GM18868 (cell line): ENCODE measurements around the gene FAM9C.
A peak's percentile ranks its signal among the peaks of the same experiment; 100 is the strongest.
"Not testable (repeated sequence)": the region's sequence is repeated elsewhere in the genome, so short reads cannot be mapped to it uniquely, and the experiment has no call there.

Experiments
- ATAC-seq: cut with Tn5 transposase; IDR thresholded peaks from one replicate; pipeline ENCODE4 v1.9.1; 2021; ENCODE audit warnings: mild to moderate bottlenecking, moderate library complexity; ENCODE audit not compliant: unreplicated experiment

The FAM9C gene

DNA sequence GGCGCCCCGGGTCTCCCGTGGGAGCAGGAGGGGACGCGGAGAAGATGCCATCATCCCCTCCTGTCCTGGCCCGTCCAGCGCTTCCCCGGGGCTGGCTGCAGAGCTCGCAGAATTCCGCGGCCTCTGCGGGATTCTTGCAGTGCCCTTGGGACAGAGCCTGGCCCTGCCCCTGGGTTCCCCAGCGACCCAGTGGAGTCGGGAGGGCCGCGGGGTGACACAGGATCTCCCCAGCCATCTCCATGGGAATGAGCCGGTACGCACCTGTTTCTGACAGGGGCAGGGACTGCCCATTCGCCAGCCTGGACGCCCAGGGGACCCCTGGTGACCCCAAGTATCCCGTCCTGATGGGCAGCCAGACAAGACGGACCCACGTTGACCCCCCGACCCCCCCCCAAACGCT lies 482 bp downstream of the FAM9C start:
- no peak for ATAC-seq

- no peak for ATAC-seq
These were observed 1.3 kb downstream of the FAM9C start for GRCh38 chrX:13043138-13043537.

DNA sequence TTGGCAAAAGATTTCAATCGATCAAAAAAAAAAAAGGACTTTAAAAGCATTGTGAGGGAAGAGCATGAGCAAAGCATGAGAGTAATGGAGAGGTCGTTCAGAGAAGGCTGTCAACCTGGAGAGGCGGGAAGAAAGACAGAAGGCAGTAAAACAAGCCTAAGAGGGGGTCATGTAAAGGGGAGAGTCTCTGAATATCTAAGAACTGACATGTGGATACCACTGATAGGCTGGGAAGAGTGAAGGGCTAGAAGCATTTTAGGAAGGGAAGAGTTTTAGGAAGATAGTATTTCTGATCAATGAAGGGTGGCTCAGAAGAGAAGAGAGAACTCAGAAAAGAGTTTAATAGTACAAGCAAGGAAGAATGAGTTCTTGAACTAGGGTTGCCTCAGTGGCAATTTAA lies 7.5 kb downstream of the FAM9C start:
- no peak for ATAC-seq

DNA sequence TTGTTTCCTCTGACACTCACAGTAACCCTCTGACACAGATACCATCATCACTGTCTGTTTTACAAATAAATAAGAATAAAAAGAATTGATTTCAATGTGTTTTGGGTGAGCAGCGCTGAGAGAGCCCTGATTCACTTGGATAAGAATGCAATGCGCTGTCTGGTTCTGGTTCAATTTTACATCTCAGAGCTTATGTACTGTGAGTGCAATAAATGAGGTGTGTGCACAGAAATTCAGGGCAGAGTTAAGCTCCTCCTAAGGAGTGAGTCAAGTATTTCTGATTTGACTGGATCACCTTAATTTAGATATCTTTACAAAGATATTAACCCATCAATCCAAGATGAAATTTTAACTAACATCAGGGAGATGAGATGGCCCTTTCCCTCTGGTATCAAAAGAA lies 11.2 kb downstream of the FAM9C start:
- ATAC-seq = no peak

DNA sequence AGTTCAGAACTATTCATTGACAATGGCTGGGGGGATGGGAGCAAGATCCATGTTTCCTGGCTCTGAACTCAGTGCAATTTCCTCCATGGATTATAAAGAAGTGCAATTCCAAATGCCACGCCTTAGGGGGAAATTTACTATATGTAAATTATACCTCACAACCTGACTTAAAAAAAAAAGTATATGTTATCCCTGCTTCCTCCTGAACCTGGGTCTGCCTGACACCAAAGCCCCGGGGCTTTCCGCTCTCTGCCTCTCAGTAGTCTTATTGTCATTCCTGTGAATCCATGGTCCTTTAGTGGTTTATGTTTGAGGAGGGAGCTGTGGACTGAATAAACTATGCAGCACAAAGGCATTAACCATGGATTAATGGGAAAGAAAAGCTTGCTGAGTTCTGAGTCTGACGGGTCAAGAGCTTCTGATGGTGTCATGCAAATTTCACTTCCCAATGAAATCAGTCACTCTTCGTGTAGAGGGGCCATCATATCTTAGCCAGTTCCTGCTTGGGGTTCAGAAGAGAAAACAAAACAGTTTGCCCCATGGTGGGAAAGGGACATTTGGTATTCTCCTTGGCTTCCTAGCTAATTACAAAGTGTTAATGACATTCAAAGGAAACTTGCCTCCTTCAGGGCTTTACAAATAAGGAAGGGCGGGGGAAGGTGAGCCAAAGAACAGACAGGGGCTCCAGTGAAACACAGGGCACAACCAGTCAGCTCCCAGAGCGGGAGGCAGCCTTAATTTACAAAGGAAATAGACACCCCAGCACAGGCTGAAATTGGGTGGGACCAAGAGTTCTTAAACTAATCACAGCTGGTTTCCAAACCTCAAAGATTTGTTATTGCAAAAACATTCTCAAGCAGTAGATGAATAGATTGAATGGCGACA lies 14.3 kb downstream of the FAM9C start:
- no peak for ATAC-seq

- no peak for ATAC-seq
These were observed 14.9 kb downstream of the FAM9C start for GRCh38 chrX:13029637-13029886.

GRCh38 chrX:13028871-13029636 lies 15.4 kb downstream of the FAM9C start:
- ATAC-seq = no peak

- no peak for ATAC-seq
These were observed 17.4 kb downstream of the FAM9C start for GRCh38 chrX:13026877-13027652.

GRCh38 chrX:13024986-13025385 lies 19.4 kb downstream of the FAM9C start:
- ATAC-seq = no peak

- ATAC-seq = no peak
These were observed 20.4 kb downstream of the FAM9C start for GRCh38 chrX:13023979-13024378.

- ATAC-seq = no peak
These were observed 20.9 kb downstream of the FAM9C start for GRCh38 chrX:13023567-13023966.

DNA sequence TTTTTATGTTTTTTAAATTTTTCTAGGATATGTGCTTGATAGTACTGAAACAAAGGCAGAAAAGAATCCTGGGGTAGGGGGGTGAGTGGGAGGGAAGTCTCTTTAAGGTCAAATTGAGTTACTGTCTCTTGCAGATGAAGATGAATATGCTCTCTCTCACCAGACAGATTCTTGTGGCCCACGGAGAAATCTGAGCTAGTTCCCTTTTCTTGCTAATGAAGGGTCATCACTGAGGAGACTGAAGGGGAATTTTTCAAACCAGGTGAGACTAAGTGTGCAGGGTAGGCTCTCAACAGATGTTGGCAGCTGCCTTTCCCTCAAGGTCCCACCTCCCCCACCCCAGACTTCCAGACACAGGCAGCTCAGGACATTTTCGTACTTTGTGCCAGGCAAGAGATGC lies 21.5 kb downstream of the FAM9C start:
- ATAC-seq = peak; percentile 92

DNA sequence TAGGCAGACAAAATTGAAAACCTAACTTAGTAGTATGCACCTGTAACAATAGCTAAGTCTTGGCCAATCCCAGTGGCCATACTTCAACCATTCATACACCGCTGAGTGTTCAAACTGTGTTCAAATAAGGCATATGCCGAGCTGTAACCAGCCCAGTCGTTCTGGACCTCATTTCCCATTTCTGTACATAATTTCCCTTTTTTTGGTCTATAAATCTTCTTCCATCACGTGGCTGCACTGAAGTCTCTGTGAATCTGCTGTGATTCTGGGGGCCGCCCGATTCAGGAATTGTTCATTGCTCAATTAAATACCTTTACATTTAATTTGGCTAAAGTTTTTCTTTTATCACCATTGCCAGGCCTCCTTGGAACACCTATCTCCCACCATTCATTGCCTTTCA lies 27.7 kb downstream of the FAM9C start:
- not testable (repeated sequence) for ATAC-seq

DNA sequence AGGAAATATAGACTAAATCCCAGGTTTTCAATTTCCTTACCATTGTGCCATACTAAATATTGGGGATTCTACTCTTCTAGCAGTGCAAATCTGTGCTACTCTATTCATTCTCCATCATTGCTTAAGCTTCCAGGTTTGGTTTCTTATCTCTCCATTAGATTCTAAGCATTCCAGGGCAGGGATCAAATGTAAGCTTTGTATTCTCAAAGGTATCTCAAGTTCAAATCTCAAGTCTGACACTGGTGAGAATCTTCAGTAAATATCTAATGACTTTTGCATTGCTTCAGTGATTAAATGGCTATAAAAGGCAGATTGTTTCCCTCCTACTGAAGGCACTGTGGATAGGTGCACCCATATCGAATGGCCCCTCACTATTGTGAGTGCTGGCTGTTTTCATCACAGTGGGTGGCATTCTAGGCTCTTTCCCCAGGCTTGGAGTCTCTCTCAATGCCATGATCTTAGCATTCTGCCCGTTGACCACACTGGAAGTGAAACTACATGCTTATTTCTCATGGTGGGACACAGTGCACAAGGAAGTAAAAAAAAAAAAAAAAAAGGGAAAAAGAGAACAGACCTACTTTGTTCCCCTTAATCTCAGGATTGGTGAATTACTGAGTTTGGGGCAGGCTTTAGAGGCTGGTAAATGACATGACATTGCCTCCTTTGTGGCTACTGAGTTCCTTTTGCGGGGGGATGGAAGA lies 28.7 kb downstream of the FAM9C start:
- no peak for ATAC-seq

- peak; percentile 26 for ATAC-seq
These were observed 30.0 kb downstream of the FAM9C start for GRCh38 chrX:13014111-13015096.

GRCh38 chrX:13013363-13014110 lies 30.9 kb downstream of the FAM9C start:
- ATAC-seq = peak; percentile 85

- no peak for ATAC-seq
These were observed 33.9 kb downstream of the FAM9C start for GRCh38 chrX:13010546-13010945.

GRCh38 chrX:13009844-13010243 lies 34.6 kb downstream of the FAM9C start:
- ATAC-seq = no peak

- ATAC-seq = no peak
These were observed 35.1 kb downstream of the FAM9C start for GRCh38 chrX:13009273-13009672.
